Endothelial cell of umbilical vein (primary cell): ENCODE results near the gene EPHA5. TPM values are rescaled to one million over a fixed set of nuclear protein-coding genes. Genes with fewer than 3 reads are reported as not detected.

ENCODE experiments used
- BruUV-seq: library from RNA; stranded (reverse); fragments of 400-500 nt; replicated peaks from 2 replicates; lab custom pipeline; 2021; lab: Mats Ljungman, UMichigan
- CTCF ChIA-PET: fragments of 300-600, 350-600 bp; sonication (Branson Sonifier 250); formaldehyde crosslinking; loops from one replicate; lab custom pipeline; 2021; ENCODE audit warnings: antibody characterized with exemption, inconsistent platforms; lab: Charles Lee
- POLR2A ChIA-PET: fragments of 300-600, 350-600 bp; sonication (Branson Sonifier 250); formaldehyde crosslinking; loops from one replicate; lab custom pipeline; 2021; ENCODE audit warnings: antibody characterized with exemption, inconsistent platforms; lab: Charles Lee
- DNase-seq: peaks from one replicate; pipeline ENCODE4 v3.0.0-alpha.2; 2011; ENCODE audit warnings: low read depth, low spot score
- FAIRE-seq: peaks from 2 replicates; lab custom pipeline; 2011; peaks lifted over from hg19 to GRCh38; lab: Jason Lieb, UNC
- H2AFZ ChIP-seq: 2 replicates; pipeline ENCODE4 v1.6.0; 2012; ENCODE audit warnings: low read depth, low read length, control low read depth, inconsistent platforms
- H3K27ac ChIP-seq: 2 replicates; pipeline ENCODE4 v1.5.1; 2011; ENCODE audit warnings: low read depth, mild to moderate bottlenecking, control low read depth, low read length, moderate library complexity; ENCODE audit not compliant: insufficient read depth
- H3K27me3 ChIP-seq, 2 experiments: 2 replicates each; pipeline versions ENCODE4 v1.6.0 to v1.6.1; 2011; ENCODE audit warnings: low read length in 2 of 2, mixed read lengths in 1 of 2; ENCODE audit not compliant: control insufficient read depth in 2 of 2, insufficient read depth in 2 of 2
- H3K36me3 ChIP-seq, 2 experiments: 2 replicates in 1 of 2; 3 replicates in 1 of 2; pipeline ENCODE4 v1.5.1; 2011; ENCODE audit warnings: low read length in 2 of 2, mild to moderate bottlenecking in 1 of 2, moderate library complexity in 1 of 2; ENCODE audit not compliant: control insufficient read depth in 2 of 2, insufficient read depth in 2 of 2; ENCODE audit errors: extremely low read depth in 1 of 2
- H3K4me1 ChIP-seq: 3 replicates; pipeline ENCODE4 v1.5.1; 2011; ENCODE audit warnings: mild to moderate bottlenecking, low read length; ENCODE audit not compliant: control insufficient read depth, insufficient read depth; ENCODE audit errors: extremely low read depth
- H3K4me2 ChIP-seq: 2 replicates; pipeline ENCODE4 v1.6.1; 2011; ENCODE audit warnings: low read length, control low read depth, mixed read lengths; ENCODE audit not compliant: insufficient read depth
- H3K4me3 ChIP-seq, 3 experiments: fragments of 200-600 bp in 1 of 3; sonication (generic), shearing (Covaris generic) in 1 of 3; replicated peaks in 1 of 3; 2 replicates each; pipeline ENCODE4 v1.5.1; 2011 to 2016; ENCODE audit warnings: control low read depth in 3 of 3, low read length in 3 of 3, mild to moderate bottlenecking in 2 of 3, inconsistent platforms in 1 of 3, low read depth in 1 of 3, moderate library complexity in 1 of 3; ENCODE audit not compliant: insufficient read depth in 1 of 3
- H3K79me2 ChIP-seq: 2 replicates; pipeline ENCODE4 v1.6.0; 2012; ENCODE audit warnings: low read length, inconsistent platforms; ENCODE audit not compliant: control insufficient read depth, insufficient read depth
- H3K9ac ChIP-seq: replicated peaks from 2 replicates; pipeline ENCODE3; 2011; ENCODE audit warnings: low read length, control low read depth; ENCODE audit not compliant: insufficient read depth; ENCODE audit errors: extremely low read depth
- H3K9me1 ChIP-seq: replicated peaks from 3 replicates; pipeline ENCODE4 v1.6.0; 2011; ENCODE audit warnings: mild to moderate bottlenecking, low read length; ENCODE audit not compliant: control insufficient read depth, insufficient read depth; ENCODE audit errors: extremely low read depth
- H3K9me3 ChIP-seq: replicated peaks from 2 replicates; pipeline ENCODE4 v1.5.1; 2012; ENCODE audit warnings: low read length, inconsistent platforms; ENCODE audit not compliant: control insufficient read depth, insufficient read depth
- H4K20me1 ChIP-seq: replicated peaks from 2 replicates; pipeline ENCODE3; 2011; ENCODE audit warnings: mild to moderate bottlenecking, low read length; ENCODE audit not compliant: control insufficient read depth, insufficient read depth; ENCODE audit errors: extremely low read depth
- CTCF ChIP-seq, 2 donors: IDR thresholded peaks; 1 replicate in 1 of 2; 2 replicates in 1 of 2; pipeline ENCODE4 v1.5.1; 2011; ENCODE audit warnings: low read length in 2 of 2, mild to moderate bottlenecking in 2 of 2, moderate library complexity in 2 of 2, control low read depth in 1 of 2, inconsistent platforms in 1 of 2, low read depth in 1 of 2; ENCODE audit not compliant: insufficient read depth in 1 of 2; ENCODE audit errors: extremely low read depth in 1 of 2
- EZH2 ChIP-seq: IDR thresholded peaks from 2 replicates; pipeline ENCODE4 v1.6.1; 2012; ENCODE audit warnings: borderline replicate concordance, low read depth, mild to moderate bottlenecking, moderate library complexity, low read length, inconsistent platforms; ENCODE audit not compliant: severe bottlenecking
- FOS ChIP-seq: IDR thresholded peaks from 2 replicates; pipeline ENCODE4 v1.6.1; 2011; ENCODE audit warnings: mild to moderate bottlenecking, low read length, moderate library complexity, borderline replicate concordance; ENCODE audit not compliant: insufficient read depth
- GATA2 ChIP-seq: IDR thresholded peaks from 2 replicates; pipeline ENCODE4 v1.7.0; 2011; ENCODE audit warnings: low read depth, mild to moderate bottlenecking, moderate library complexity, mixed read lengths, low read length; ENCODE audit not compliant: insufficient read length, insufficient read depth
- JUN ChIP-seq: IDR thresholded peaks from 2 replicates; pipeline ENCODE4 v1.6.1; 2011; ENCODE audit warnings: borderline replicate concordance, low read depth; ENCODE audit not compliant: insufficient read length, insufficient read depth
- MAX ChIP-seq: IDR thresholded peaks from 2 replicates; pipeline ENCODE4 v1.6.1; 2011; ENCODE audit not compliant: insufficient read depth, insufficient read length
- MYC ChIP-seq: IDR thresholded peaks from one replicate; pipeline ENCODE4 v1.6.1; 2011; ENCODE audit warnings: mild to moderate bottlenecking, low read depth, low read length
- POLR2A ChIP-seq: IDR thresholded peaks from 2 replicates; pipeline ENCODE4 v1.6.1; 2012; ENCODE audit warnings: low read depth, mild to moderate bottlenecking, control low read depth, low read length
- POLR2AphosphoS5 ChIP-seq: IDR thresholded peaks from 2 replicates; pipeline ENCODE4 v1.6.1; 2012; ENCODE audit warnings: low read depth, mild to moderate bottlenecking, control low read depth, low read length, moderate library complexity; ENCODE audit not compliant: insufficient read depth
- dilution Hi-C: fragments of 300-500 bp; cut with MboI; formaldehyde crosslinking; loops from one replicate; pipeline ENCODE4 v1.15.0; 2019; ENCODE audit warnings: low sequenced_read_pairs; ENCODE audit not compliant: extremely low pct_ligation_motif_present
- intact Hi-C: fragments of 100-400 bp; cut with micrococcal nuclease; formaldehyde crosslinking; loops from one replicate; pipeline ENCODE4 v1.10.0; 2022
- polyA plus RNA-seq, 4 experiments: library from polyadenylated mRNA; depleted of rRNA in 3 of 4; stranded (reverse) in 3 of 4; unstranded in 1 of 4; fragments of >200 nt; gene quantifications; 2 replicates each; pipeline versions ENCODE4 v1.2.1 to v1.2.3, GENCODE V29; 2011 to 2012; ENCODE audit warnings: missing spikeins in 1 of 4
- total RNA-seq: library from RNA; stranded (reverse); gene quantifications from 2 replicates; pipeline ENCODE4 v1.2.3, GENCODE V29; 2021

The EPHA5 gene
- total and polyA plus RNA-seq, 2 donors (not counting 3 experiments of a cell fraction or from before 2014, with no cell fraction given) = 0.31 to 0.39 TPM

GRCh38 chr4:65316534-65316933 is 353.8 kb downstream of the EPHA5 start:
- no peak overlapping the region for H3K9ac ChIP-seq
- no peaks in the 10 kb centered on the region for H4K20me1 ChIP-seq
- no peak for FAIRE-seq
- H3K4me2 ChIP-seq = no peak overlapping the region
- no peaks in the 10 kb centered on the region for H3K9me1 ChIP-seq
- ChIA-PET CTCF (no interaction called here), POLR2A (no interaction called here)
- H3K79me2 ChIP-seq = no peaks in the 10 kb centered on the region
- no peaks in the 10 kb centered on the region for H3K27me3 ChIP-seq
- no peaks in the 10 kb centered on the region for H3K9me3 ChIP-seq
- dilution Hi-C loops (no loop called here), intact Hi-C loops (no loop called here)
- DNase-seq = no peak
- peaks cover 6% of the 10 kb centered on the region for H3K4me1 ChIP-seq
- no peak for TF ChIP-seq GATA2
- H3K36me3 ChIP-seq = no peaks in the 10 kb centered on the region
- no peak overlapping the region for H2AFZ ChIP-seq
- no TSS peak for BruUV-seq
- no peak overlapping the region for H3K4me3 ChIP-seq
- H3K27ac ChIP-seq = no peak overlapping the region

GRCh38 chr4:65311120-65311519 is 359.2 kb downstream of the EPHA5 start:
- intact Hi-C loops = no loop called here
- ChIA-PET POLR2A (no interaction called here), CTCF (no interaction called here)
- no peaks in the 10 kb centered on the region for H3K4me1 ChIP-seq
- no peaks in the 10 kb centered on the region for H3K9me3 ChIP-seq
- no peak overlapping the region for H3K4me2 ChIP-seq
- dilution Hi-C loops = no loop called here
- no peak overlapping the region for H3K9ac ChIP-seq
- no peak overlapping the region for H3K4me3 ChIP-seq
- no peaks in the 10 kb centered on the region for H4K20me1 ChIP-seq
- H3K9me1 ChIP-seq = no peaks in the 10 kb centered on the region
- no peaks in the 10 kb centered on the region for H3K79me2 ChIP-seq
- DNase-seq (no peak), FAIRE-seq (no peak)
- TF ChIP-seq MYC (no peak), EZH2 (no peak), CTCF (IDR thresholded peaks at IDR 0.05; ENCODE audit: extremely low read depth in 1 of 2, insufficient read depth in 1 of 2, low read depth in 1 of 2, low read length in 2 of 2) (no peak), GATA2 (no peak), FOS (no peak), POLR2AphosphoS5 (no peak), JUN (no peak), POLR2A (no peak), MAX (no peak)
- H2AFZ ChIP-seq = no peak overlapping the region
- no peaks in the 10 kb centered on the region for H3K36me3 ChIP-seq
- BruUV-seq = no TSS peak
- H3K27ac ChIP-seq = no peak overlapping the region
- no peaks in the 10 kb centered on the region for H3K27me3 ChIP-seq
